ENCODE measurements around the gene VMP1.
"Not testable (repeated sequence)": the region's sequence is repeated elsewhere in the genome, so short reads cannot be mapped to it uniquely, and the experiment has no call there.

The VMP1 gene

GRCh38 chr17:59786536-59787319 lies 79.3 kb downstream of the VMP1 start:
- TF ChIP-seq CTCF (IDR thresholded peaks at IDR 0.05; ENCODE audit: low read depth, low read length, missing control alignments): no peak
- peak overlapping the region; percentile 21 for H3K4me3 ChIP-seq (replicated peaks; ENCODE audit: low read depth, low read length)
- DNase-seq (ENCODE audit: extremely low read depth, low read depth): peak; percentile 100

- DNase-seq (ENCODE audit: extremely low read depth, low read depth); H3K4me3 ChIP-seq (replicated peaks; ENCODE audit: low read depth, low read length): not testable (repeated sequence)
Measured at GRCh38 chr17:59789849-59790248, 82.4 kb downstream of the VMP1 start.

- H3K4me3 ChIP-seq (replicated peaks; ENCODE audit: low read depth, low read length); DNase-seq (ENCODE audit: extremely low read depth, low read depth): not testable (repeated sequence)
Measured at GRCh38 chr17:59790418-59790817, 83.0 kb downstream of the VMP1 start.

GRCh38 chr17:59790910-59791309 lies 83.5 kb downstream of the VMP1 start:
- TF ChIP-seq CTCF (IDR thresholded peaks at IDR 0.05; ENCODE audit: low read depth, low read length, missing control alignments): no peak
- DNase-seq (ENCODE audit: extremely low read depth, low read depth): no peak

GRCh38 chr17:59791603-59792457 lies 84.4 kb downstream of the VMP1 start:
- no peak for DNase-seq (ENCODE audit: extremely low read depth, low read depth)
- no peak overlapping the region for H3K4me3 ChIP-seq (replicated peaks; ENCODE audit: low read depth, low read length)
- no peak for TF ChIP-seq CTCF (IDR thresholded peaks at IDR 0.05; ENCODE audit: low read depth, low read length, missing control alignments)

More at GRCh38 chr17:59790910-59791309, 83.5 kb downstream of the VMP1 start:
- no peak overlapping the region for H3K4me3 ChIP-seq (replicated peaks; ENCODE audit: low read depth, low read length)

GRCh38 chr17:59792458-59792823 lies 85.0 kb downstream of the VMP1 start:
- not testable (repeated sequence) for H3K4me3 ChIP-seq (replicated peaks; ENCODE audit: low read depth, low read length); DNase-seq (ENCODE audit: extremely low read depth, low read depth)

GRCh38 chr17:59793205-59793604 lies 85.8 kb downstream of the VMP1 start:
- DNase-seq (ENCODE audit: extremely low read depth, low read depth): no peak
- no peak overlapping the region for H3K4me3 ChIP-seq (replicated peaks; ENCODE audit: low read depth, low read length)
- no peak for TF ChIP-seq CTCF (IDR thresholded peaks at IDR 0.05; ENCODE audit: low read depth, low read length, missing control alignments)

- H3K4me3 ChIP-seq (replicated peaks; ENCODE audit: low read depth, low read length): no peak overlapping the region
- no peak for TF ChIP-seq CTCF (IDR thresholded peaks at IDR 0.05; ENCODE audit: low read depth, low read length, missing control alignments)
- no peak for DNase-seq (ENCODE audit: extremely low read depth, low read depth)
Measured at GRCh38 chr17:59796138-59796537, 88.7 kb downstream of the VMP1 start.
